ENCODE measurements around the gene KIAA1614.

GRCh38 chr1:180966312-180966711 is 53.6 kb downstream of the KIAA1614 start:
- TF ChIP-seq CTCF (conservative IDR thresholded peaks at IDR 0.05) (no peak), EZH2 (IDR thresholded peaks at IDR 0.05; ENCODE audit: low read depth) (no peak)

Data from PC-9 (cell line).